Suprapubic skin (tissue), 3 donors: ENCODE data around the gene NOL12.

Source experiments
- CTCF ChIP-seq, 2 donors: fragments of 200-600 bp in 1 of 2; fragments of 450-650 bp in 1 of 2; sonication (generic) in 1 of 2; IDR thresholded peaks; one replicate each; pipeline ENCODE4 v1.5.1; 2016 to 2019; ENCODE audit warnings: antibody characterized with exemption in 2 of 2, mild to moderate bottlenecking in 1 of 2, moderate library complexity in 1 of 2
- EP300 ChIP-seq: sonication (generic); formaldehyde crosslinking; IDR thresholded peaks from one replicate; pipeline ENCODE4 v1.6.1; 2017; ENCODE audit warnings: antibody characterized with exemption
- POLR2A ChIP-seq, 2 donors: fragments of 450-650 bp; IDR thresholded peaks; one replicate each; pipeline ENCODE4 v1.6.1; 2017; ENCODE audit warnings: antibody characterized with exemption in 2 of 2, mild to moderate bottlenecking in 2 of 2, moderate library complexity in 2 of 2

GRCh38 chr22:37733625-37734401 is 47.7 kb downstream of the NOL12 start:
- TF ChIP-seq POLR2A (IDR thresholded peaks at IDR 0.05) (no peak), CTCF (IDR thresholded peaks at IDR 0.05) (no peak), EP300 (no peak)
